Urinary bladder (tissue), 4 donors: ENCODE measurements around the gene ZSCAN22. TPM values are rescaled to one million over a fixed set of nuclear protein-coding genes. Genes with fewer than 3 reads are reported as not detected.
"Not testable (repeated sequence)": the region's sequence is repeated elsewhere in the genome, so short reads cannot be mapped to it uniquely, and the experiment has no call there.

Experiments
- DNase-seq: peaks from one replicate; pipeline ENCODE4 v3.0.0-alpha.2; 2015; ENCODE audit errors: extremely low spot score
- H3K27ac ChIP-seq: one replicate; pipeline ENCODE4 v1.5.1; 2013; ENCODE audit warnings: low read depth, mild to moderate bottlenecking, moderate library complexity
- H3K36me3 ChIP-seq: one replicate; pipeline ENCODE4 v1.6.1; 2013; ENCODE audit warnings: mild to moderate bottlenecking, moderate library complexity; ENCODE audit not compliant: insufficient read depth
- H3K4me1 ChIP-seq: one replicate; pipeline ENCODE4 v1.6.1; 2013; ENCODE audit warnings: mild to moderate bottlenecking, moderate library complexity; ENCODE audit not compliant: insufficient read depth
- H3K4me3 ChIP-seq: one replicate; pipeline ENCODE4 v1.5.1; 2013; ENCODE audit warnings: low read depth, low read length
- WGBS: extraction: QIAGEN DNeasy Blood & Tissue Kit; methylation state at CpG from one replicate; pipeline ENCODE4 v1.1.7; 2013; 5-methylcytosine and 5-hydroxymethylcytosine counted together
- polyA plus RNA-seq: library from polyadenylated mRNA; stranded (reverse); fragments of 200-250 nt; gene quantifications from one replicate; pipeline ENCODE4 v1.2.3, GENCODE V29; 2013
- total RNA-seq: library from RNA; depleted of rRNA; stranded (reverse); fragments of >200 nt; gene quantifications from one replicate; pipeline ENCODE4 v1.2.3, GENCODE V29; 2014
- donor health status: healthy with polysubstance abuse.
- donor health status: healthy.

ZSCAN22 gene
- total and polyA plus RNA-seq, 2 donors = 1.6 to 2.9 TPM

GRCh38 chr19:58305065-58305931 lies 21.5 kb upstream of the ZSCAN22 start, which contains the start of gene ERVK3-1:
ERVK3-1 (plus strand) TSS chr19:58305377; CDS start chr19:58312169, 6,792 bp downstream.
- Histone ChIP-seq H3K27ac (peak within 1 kb of the TSS; percentile 55), H3K4me1 (no peaks in the 10 kb centered on the region), H3K36me3 (no peaks in the 10 kb centered on the region), H3K4me3 (peak within 1 kb of the TSS; percentile 81)
- WGBS = under 1% methylated on average over 55 of the region's 55 CpGs
- DNase-seq = peak; percentile 90

- no peaks in the 10 kb centered on the region for H3K36me3 ChIP-seq
- 51% methylated on average over 12 of the region's 12 CpGs for WGBS
- no peaks in the 10 kb centered on the region for H3K4me1 ChIP-seq
- no peak for DNase-seq
- H3K27ac ChIP-seq = no peak overlapping the region
- H3K4me3 ChIP-seq = peak overlapping the region; percentile 81
Observed at GRCh38 chr19:58305932-58306323, 20.9 kb upstream of the ZSCAN22 start.

GRCh38 chr19:58307736-58308135 lies 19.1 kb upstream of the ZSCAN22 start:
- Histone ChIP-seq H3K4me3 (no peak overlapping the region), H3K4me1 (no peaks in the 10 kb centered on the region), H3K27ac (no peak overlapping the region), H3K36me3 (peaks cover 3% of the 10 kb centered on the region)
- WGBS = 81% methylated on average over 4 of the region's 4 CpGs
- no peak for DNase-seq

- not testable (repeated sequence) for H3K36me3 ChIP-seq, H3K4me1 ChIP-seq, DNase-seq, H3K27ac ChIP-seq, H3K4me3 ChIP-seq
- 46% methylated on average over 13 of the region's 13 CpGs for WGBS
Observed at GRCh38 chr19:58310685-58311084, 16.1 kb upstream of the ZSCAN22 start.

GRCh38 chr19:58311345-58311865 lies 15.4 kb upstream of the ZSCAN22 start:
- no peak overlapping the region for H3K4me3 ChIP-seq
- H3K27ac ChIP-seq = no peak overlapping the region
- 90% methylated on average over 7 of the region's 7 CpGs for WGBS
- H3K4me1 ChIP-seq = no peaks in the 10 kb centered on the region
- DNase-seq = no peak
- peaks cover 5% of the 10 kb centered on the region for H3K36me3 ChIP-seq

- Histone ChIP-seq H3K4me3 (no peak overlapping the region), H3K27ac (no peak overlapping the region), H3K4me1 (no peaks in the 10 kb centered on the region), H3K36me3 (peaks cover 5% of the 10 kb centered on the region)
- 94% methylated on average over 2 of the region's 2 CpGs for WGBS
- no peak for DNase-seq
Observed at GRCh38 chr19:58315580-58315979, 11.2 kb upstream of the ZSCAN22 start.

- no peak for DNase-seq
- Histone ChIP-seq H3K27ac (no peak overlapping the region), H3K4me1 (no peaks in the 10 kb centered on the region), H3K36me3 (peaks cover 4% of the 10 kb centered on the region), H3K4me3 (no peak overlapping the region)
- WGBS = 58% methylated on average over 7 of the region's 7 CpGs
Observed at GRCh38 chr19:58317476-58318072, 9.2 kb upstream of the ZSCAN22 start.

- H3K36me3 ChIP-seq = no peaks in the 10 kb centered on the region
- WGBS = 82% methylated on average over 4 of the region's 4 CpGs
- no peaks in the 10 kb centered on the region for H3K4me1 ChIP-seq
- DNase-seq = no peak
- H3K4me3 ChIP-seq = no peak overlapping the region
- no peak overlapping the region for H3K27ac ChIP-seq
Observed at GRCh38 chr19:58318297-58318696, 8.5 kb upstream of the ZSCAN22 start.

GRCh38 chr19:58319241-58319640 lies 7.6 kb upstream of the ZSCAN22 start:
- DNase-seq = no peak
- no peaks in the 10 kb centered on the region for H3K36me3 ChIP-seq
- no peak overlapping the region for H3K4me3 ChIP-seq
- H3K27ac ChIP-seq = no peak overlapping the region
- 94% methylated on average over 10 of the region's 10 CpGs for WGBS
- no peaks in the 10 kb centered on the region for H3K4me1 ChIP-seq

- WGBS = 85% methylated on average over 6 of the region's 6 CpGs
- Histone ChIP-seq H3K36me3 (no peaks in the 10 kb centered on the region), H3K27ac (no peak overlapping the region), H3K4me3 (no peak overlapping the region), H3K4me1 (peaks cover 2% of the 10 kb centered on the region)
- DNase-seq = no peak
Observed at GRCh38 chr19:58325311-58326022, 1.3 kb upstream of the ZSCAN22 start.

- Histone ChIP-seq H3K27ac (no peak overlapping the region), H3K4me3 (peak overlapping the region; percentile 58), H3K36me3 (no peaks in the 10 kb centered on the region), H3K4me1 (peaks cover 2% of the 10 kb centered on the region)
- DNase-seq = no peak
- WGBS = 5% methylated on average over 9 of the region's 9 CpGs
Observed at GRCh38 chr19:58326501-58326913, 287 bp upstream of the ZSCAN22 start.

- WGBS = 46% methylated on average over 10 of the region's 10 CpGs
- no peak overlapping the region for H3K27ac ChIP-seq
- DNase-seq = no peak
- H3K4me1 ChIP-seq = peaks cover 2% of the 10 kb centered on the region
- no peaks in the 10 kb centered on the region for H3K36me3 ChIP-seq
- no peak overlapping the region for H3K4me3 ChIP-seq
Observed at GRCh38 chr19:58328999-58329398, 2.2 kb downstream of the ZSCAN22 start.

GRCh38 chr19:58330458-58330857 lies 3.7 kb downstream of the ZSCAN22 start:
- Histone ChIP-seq H3K4me1 (peaks cover 2% of the 10 kb centered on the region), H3K27ac (no peak overlapping the region), H3K36me3 (no peaks in the 10 kb centered on the region), H3K4me3 (no peak overlapping the region)
- 79% methylated on average over 4 of the region's 4 CpGs for WGBS
- DNase-seq = no peak
